NCI-H510A (cell line): ENCODE results near the gene GPI.
A peak's percentile ranks its signal among the peaks of the same experiment; 100 is the strongest.
"Not testable (repeated sequence)": the region's sequence is repeated elsewhere in the genome, so short reads cannot be mapped to it uniquely, and the experiment has no call there.

Source experiments
- DNase-seq: peaks from one replicate; lab custom pipeline; 2025; lab: John Stamatoyannopoulos, UW

The GPI gene

GRCh38 chr19:34364830-34365462 lies at the start of gene GPI:
Gene GPI, plus strand, starts transcription at chr19:34365196. Its CDS starts 71 bp downstream, at chr19:34365267.
- peak; percentile 64 for DNase-seq

GRCh38 chr19:34316247-34316646 lies 48.7 kb upstream of the GPI start:
- DNase-seq: no peak

GRCh38 chr19:34316741-34317301 lies 48.2 kb upstream of the GPI start:
- no peak for DNase-seq

GRCh38 chr19:34317311-34317927 lies 47.6 kb upstream of the GPI start:
- no peak for DNase-seq

- no peak for DNase-seq
Measured at GRCh38 chr19:34319230-34319585, 45.8 kb upstream of the GPI start.

GRCh38 chr19:34319785-34320184 lies 45.2 kb upstream of the GPI start:
- DNase-seq: no peak

- DNase-seq: no peak
Measured at GRCh38 chr19:34320277-34320676, 44.7 kb upstream of the GPI start.

GRCh38 chr19:34321735-34322134 lies 43.3 kb upstream of the GPI start:
- no peak for DNase-seq

- no peak for DNase-seq
Measured at GRCh38 chr19:34323433-34324204, 41.4 kb upstream of the GPI start.

GRCh38 chr19:34324320-34324719 lies 40.7 kb upstream of the GPI start:
- no peak for DNase-seq

- no peak for DNase-seq
Measured at GRCh38 chr19:34325181-34325580, 39.8 kb upstream of the GPI start.

GRCh38 chr19:34325981-34326787 lies 38.8 kb upstream of the GPI start:
- no peak for DNase-seq

GRCh38 chr19:34327851-34328250 lies 37.1 kb upstream of the GPI start:
- DNase-seq: no peak

- DNase-seq: no peak
Measured at GRCh38 chr19:34328982-34329381, 36.0 kb upstream of the GPI start.

GRCh38 chr19:34330116-34330515 lies 34.9 kb upstream of the GPI start:
- no peak for DNase-seq

GRCh38 chr19:34330596-34330995 lies 34.4 kb upstream of the GPI start:
- DNase-seq: not testable (repeated sequence)

- DNase-seq: not testable (repeated sequence)
Measured at GRCh38 chr19:34331596-34331995, 33.4 kb upstream of the GPI start.

- DNase-seq: no peak
Measured at GRCh38 chr19:34332027-34332760, 32.8 kb upstream of the GPI start.

- no peak for DNase-seq
Measured at GRCh38 chr19:34335914-34336313, 29.1 kb upstream of the GPI start.

- DNase-seq: no peak
Measured at GRCh38 chr19:34336781-34337271, 28.2 kb upstream of the GPI start.

- DNase-seq: no peak
Measured at GRCh38 chr19:34337739-34338138, 27.3 kb upstream of the GPI start.
